HG02981 (cell line): ENCODE data around the gene FAM236A.
"Not testable (repeated sequence)": the region's sequence is repeated elsewhere in the genome, so short reads cannot be mapped to it uniquely, and the experiment has no call there.

Experiments
- ATAC-seq: cut with Tn5 transposase; IDR thresholded peaks from one replicate; pipeline ENCODE4 v1.9.1; 2021; ENCODE audit warnings: mild to moderate bottlenecking, moderate library complexity; ENCODE audit not compliant: unreplicated experiment

The FAM236A gene

GRCh38 chrX:72937906-72938305, at the start of gene FAM236A:
TSS of gene FAM236A (plus strand) at chrX:72938206. CDS start at chrX:72938263, 57 bp downstream.
- not testable (repeated sequence) for ATAC-seq

GRCh38 chrX:72889740-72890139, 48.3 kb upstream of the FAM236A start:
- not testable (repeated sequence) for ATAC-seq

GRCh38 chrX:72912315-72912714, 25.7 kb upstream of the FAM236A start, which contains the start of gene FAM236C:
TSS of gene FAM236C (plus strand) at chrX:72912615. CDS start at chrX:72912715, 100 bp downstream.
- ATAC-seq: not testable (repeated sequence)

GRCh38 chrX:72916096-72916495, 21.9 kb upstream of the FAM236A start:
- ATAC-seq: not testable (repeated sequence)

- ATAC-seq: not testable (repeated sequence)
These were observed 5.7 kb upstream of the FAM236A start for GRCh38 chrX:72932283-72932682.

GRCh38 chrX:72936455-72936854, 1.6 kb upstream of the FAM236A start:
- not testable (repeated sequence) for ATAC-seq

- ATAC-seq: not testable (repeated sequence)
These were observed 1.0 kb upstream of the FAM236A start for GRCh38 chrX:72936882-72937455.

- ATAC-seq: not testable (repeated sequence)
These were observed 4.3 kb downstream of the FAM236A start for GRCh38 chrX:72942272-72942671.

- peak; percentile 75 for ATAC-seq
These were observed 5.2 kb downstream of the FAM236A start for GRCh38 chrX:72943035-72943818.

- ATAC-seq: peak; percentile 89
These were observed 5.8 kb downstream of the FAM236A start, which contains the start of gene DMRTC1 for GRCh38 chrX:72943819-72944169. TSS of gene DMRTC1 (minus strand) at chrX:72943837. CDS start at chrX:72875694, 68,143 bp downstream.

- not testable (repeated sequence) for ATAC-seq
These were observed 22.0 kb downstream of the FAM236A start for GRCh38 chrX:72959971-72960370.

GRCh38 chrX:72971859-72972258, 33.9 kb downstream of the FAM236A start:
- ATAC-seq: not testable (repeated sequence)

GRCh38 chrX:72974885-72975284, 36.9 kb downstream of the FAM236A start:
- ATAC-seq: not testable (repeated sequence)

- not testable (repeated sequence) for ATAC-seq
These were observed 43.0 kb downstream of the FAM236A start for GRCh38 chrX:72980894-72981469.
